ENCODE data around the gene GDF7.

- TF ChIP-seq POLR2AphosphoS5 (IDR thresholded peaks at IDR 0.05; ENCODE audit: insufficient read depth, low read depth, low read length) (peak; percentile 30), CTCF (IDR thresholded peaks at IDR 0.05; ENCODE audit: extremely low read depth in 1 of 2, insufficient read depth in 1 of 2, low read depth in 1 of 2, low read length in 2 of 2) (no peak), POLR2A (IDR thresholded peaks at IDR 0.05; ENCODE audit: low read depth, low read length) (peak; percentile 60), EZH2 (IDR thresholded peaks at IDR 0.05; ENCODE audit: borderline replicate concordance, low read depth, low read length, severe bottlenecking) (no peak), MYC (IDR thresholded peaks at IDR 0.05; ENCODE audit: low read depth, low read length) (no peak), JUN (IDR thresholded peaks at IDR 0.05; ENCODE audit: borderline replicate concordance, insufficient read depth, insufficient read length, low read depth) (no peak)
These were observed 8.2 kb downstream of the GDF7 start for GRCh38 chr2:20674974-20675679.
